GM12872 (cell line): ENCODE data around the gene HES2.

Experiments used
- TF ChIP-seq, protein P1 (sequence below): IDR thresholded peaks from 3 replicates; pipeline ENCODE4 v1.5.1; 2011; ENCODE audit warnings: low read depth, mild to moderate bottlenecking, low read length, moderate library complexity; ENCODE audit not compliant: insufficient read depth

Gene HES2

DNA sequence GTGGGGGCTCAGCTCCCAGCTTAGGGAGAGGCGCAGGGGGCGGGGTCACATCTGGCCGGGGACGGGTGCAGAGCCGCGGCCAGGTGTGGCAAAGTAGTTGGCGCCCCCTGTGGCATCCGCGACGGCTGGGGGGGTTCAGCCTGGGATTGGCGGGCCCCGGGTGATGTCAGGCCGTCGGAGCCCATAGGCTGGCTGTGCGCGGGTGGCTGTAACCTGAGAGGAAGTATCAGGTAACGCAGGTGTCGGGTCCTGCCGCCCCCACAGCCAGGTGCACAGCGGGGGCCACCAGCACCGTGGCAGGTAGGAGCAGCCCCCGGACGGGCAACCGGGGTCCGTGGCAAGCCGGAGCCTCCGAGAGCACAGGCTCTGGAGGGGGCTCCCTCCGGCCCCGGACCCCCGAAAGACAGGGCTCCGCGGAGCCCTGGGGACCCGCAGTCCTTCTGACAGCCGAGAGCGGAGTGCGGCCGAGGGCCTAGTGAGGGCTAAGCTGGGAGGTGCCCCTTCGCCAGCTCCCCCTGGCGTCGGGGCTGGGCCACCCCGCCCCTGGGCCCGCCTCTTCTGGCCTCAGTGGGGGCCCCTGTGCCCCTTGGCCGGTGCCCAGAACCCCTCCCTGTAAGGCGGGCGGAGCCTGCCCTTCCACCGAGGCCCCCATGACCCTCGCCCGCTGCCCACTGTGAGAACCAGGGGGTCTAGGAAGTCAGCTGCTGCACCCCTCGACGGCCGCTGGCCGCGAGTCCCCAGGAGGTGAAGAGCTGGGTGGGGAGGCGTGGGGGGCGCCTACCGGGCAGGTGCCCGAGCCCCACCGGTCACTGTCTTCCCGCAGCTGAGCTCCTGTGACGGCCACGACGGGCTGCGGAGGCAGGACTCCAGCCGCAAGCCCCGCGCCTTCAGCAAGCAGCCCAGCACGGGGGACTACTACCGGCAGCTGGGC, 28.4 kb upstream of the HES2 start:
- TF ChIP-seq, protein P1, sequence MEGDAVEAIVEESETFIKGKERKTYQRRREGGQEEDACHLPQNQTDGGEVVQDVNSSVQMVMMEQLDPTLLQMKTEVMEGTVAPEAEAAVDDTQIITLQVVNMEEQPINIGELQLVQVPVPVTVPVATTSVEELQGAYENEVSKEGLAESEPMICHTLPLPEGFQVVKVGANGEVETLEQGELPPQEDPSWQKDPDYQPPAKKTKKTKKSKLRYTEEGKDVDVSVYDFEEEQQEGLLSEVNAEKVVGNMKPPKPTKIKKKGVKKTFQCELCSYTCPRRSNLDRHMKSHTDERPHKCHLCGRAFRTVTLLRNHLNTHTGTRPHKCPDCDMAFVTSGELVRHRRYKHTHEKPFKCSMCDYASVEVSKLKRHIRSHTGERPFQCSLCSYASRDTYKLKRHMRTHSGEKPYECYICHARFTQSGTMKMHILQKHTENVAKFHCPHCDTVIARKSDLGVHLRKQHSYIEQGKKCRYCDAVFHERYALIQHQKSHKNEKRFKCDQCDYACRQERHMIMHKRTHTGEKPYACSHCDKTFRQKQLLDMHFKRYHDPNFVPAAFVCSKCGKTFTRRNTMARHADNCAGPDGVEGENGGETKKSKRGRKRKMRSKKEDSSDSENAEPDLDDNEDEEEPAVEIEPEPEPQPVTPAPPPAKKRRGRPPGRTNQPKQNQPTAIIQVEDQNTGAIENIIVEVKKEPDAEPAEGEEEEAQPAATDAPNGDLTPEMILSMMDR, result 0 out of 3 replicates have a peak, but pooled peaks have one; percentile 12

DNA sequence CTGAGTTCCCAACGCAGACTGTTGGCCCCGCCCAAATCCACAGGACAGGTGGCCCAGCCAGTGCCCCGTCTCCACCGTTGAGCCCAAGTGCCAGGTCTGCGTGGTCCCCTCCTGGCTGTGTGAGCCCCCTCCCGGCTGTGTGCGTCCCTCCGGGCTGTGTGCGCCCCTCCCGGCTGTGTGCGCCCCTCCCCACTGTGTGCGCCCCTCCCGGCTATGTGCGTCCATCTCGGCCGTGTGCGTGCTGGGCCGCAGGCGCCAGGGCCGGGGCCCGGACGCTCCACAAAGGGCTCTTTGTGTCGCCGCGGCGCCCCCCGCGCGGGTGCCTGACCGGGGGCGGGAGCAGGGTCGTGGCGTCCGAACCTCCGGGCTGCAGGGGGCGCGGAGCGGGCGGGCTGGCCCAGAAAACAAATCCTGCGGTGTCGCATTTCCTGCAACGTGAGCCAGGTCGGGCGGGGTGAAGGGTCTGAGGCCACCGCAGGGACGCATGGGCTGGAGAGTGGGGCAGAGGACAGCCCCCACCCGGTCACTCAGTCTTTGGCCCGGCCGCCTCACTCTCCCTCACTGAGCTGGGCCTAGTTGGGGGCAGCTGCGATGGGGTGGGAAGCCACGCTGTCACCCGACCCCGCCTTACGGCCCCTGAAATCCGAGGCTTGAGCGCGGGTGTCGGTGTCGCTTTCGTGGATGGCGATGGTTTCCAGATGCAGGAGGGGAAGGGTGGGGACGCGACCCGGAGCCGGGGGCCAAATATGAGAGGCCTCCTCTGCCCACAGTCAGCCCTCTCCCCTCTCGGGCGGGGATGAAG, 27.5 kb upstream of the HES2 start:
- TF ChIP-seq, protein P1, result no peak

DNA sequence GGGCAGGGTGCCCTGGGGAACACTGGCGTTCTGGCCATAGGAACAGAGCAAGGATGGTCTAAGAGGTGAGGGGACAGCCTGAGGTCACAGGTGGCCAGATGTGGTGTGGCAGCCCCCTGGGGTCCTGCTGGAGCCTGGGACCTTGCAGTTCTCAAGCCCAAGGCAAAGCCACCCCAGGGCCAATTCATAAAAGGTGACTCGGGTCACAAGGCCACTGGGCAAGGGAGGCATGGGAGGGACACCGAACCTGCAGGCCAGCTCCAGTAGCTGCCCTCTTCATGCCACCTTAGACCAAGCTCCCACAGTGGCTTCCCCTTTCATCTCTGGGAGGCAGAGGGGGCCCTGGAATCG, 26.9 kb upstream of the HES2 start:
- TF ChIP-seq, protein P1, result no peak

DNA sequence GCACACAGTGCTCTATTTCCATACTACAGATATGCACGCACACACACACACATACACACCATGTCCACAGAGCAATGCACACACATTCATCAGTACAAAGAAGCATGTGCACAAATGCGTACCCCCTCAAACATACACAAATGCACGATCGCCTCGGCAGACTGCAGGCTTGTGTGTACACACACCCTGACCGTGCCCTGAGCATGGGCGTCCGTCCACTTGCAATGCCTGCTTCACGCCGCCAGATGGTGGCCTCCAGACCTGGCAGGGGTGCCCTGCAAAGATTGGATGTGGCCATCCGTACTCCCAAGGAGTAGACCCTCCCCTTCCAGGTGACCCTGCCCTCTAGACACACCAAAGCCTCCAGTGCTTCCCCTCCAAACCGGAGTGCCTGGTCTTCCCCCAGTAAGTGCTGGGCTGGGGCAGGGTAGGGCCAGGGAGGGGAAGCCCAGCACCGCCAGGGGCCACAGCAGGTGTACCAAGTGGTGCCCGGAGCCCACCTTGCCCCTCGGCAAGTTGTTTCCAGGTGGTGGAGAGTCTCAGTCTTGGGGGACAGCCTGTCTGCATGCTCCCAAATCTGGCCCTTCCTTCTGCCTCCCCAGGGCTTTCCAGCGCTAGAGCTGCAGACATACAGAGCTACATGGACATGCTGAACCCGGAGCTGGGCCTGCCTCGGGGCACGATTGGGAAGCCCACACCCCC, 25.5 kb upstream of the HES2 start:
- TF ChIP-seq, protein P1, result peak; percentile 71

DNA sequence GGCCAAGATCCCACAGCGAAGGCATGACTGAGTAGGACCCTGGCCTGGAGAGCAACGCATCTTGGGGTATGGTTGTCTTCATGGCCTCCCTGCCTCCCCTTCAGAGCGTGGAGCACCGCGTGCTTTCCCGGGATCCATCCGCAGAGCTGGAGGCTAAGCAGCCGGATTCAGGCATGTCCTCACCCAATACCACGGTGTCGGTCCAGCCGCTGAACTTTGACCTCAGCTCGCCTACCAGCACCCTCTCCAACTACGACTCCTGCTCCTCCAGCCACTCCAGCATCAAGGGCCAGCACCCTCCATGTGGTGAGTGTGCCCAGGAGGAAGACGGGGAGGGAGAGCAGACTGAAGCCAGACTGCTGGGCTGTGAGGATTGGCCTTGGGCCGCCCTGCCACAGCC, 24.7 kb upstream of the HES2 start:
- TF ChIP-seq, protein P1, result no peak

DNA sequence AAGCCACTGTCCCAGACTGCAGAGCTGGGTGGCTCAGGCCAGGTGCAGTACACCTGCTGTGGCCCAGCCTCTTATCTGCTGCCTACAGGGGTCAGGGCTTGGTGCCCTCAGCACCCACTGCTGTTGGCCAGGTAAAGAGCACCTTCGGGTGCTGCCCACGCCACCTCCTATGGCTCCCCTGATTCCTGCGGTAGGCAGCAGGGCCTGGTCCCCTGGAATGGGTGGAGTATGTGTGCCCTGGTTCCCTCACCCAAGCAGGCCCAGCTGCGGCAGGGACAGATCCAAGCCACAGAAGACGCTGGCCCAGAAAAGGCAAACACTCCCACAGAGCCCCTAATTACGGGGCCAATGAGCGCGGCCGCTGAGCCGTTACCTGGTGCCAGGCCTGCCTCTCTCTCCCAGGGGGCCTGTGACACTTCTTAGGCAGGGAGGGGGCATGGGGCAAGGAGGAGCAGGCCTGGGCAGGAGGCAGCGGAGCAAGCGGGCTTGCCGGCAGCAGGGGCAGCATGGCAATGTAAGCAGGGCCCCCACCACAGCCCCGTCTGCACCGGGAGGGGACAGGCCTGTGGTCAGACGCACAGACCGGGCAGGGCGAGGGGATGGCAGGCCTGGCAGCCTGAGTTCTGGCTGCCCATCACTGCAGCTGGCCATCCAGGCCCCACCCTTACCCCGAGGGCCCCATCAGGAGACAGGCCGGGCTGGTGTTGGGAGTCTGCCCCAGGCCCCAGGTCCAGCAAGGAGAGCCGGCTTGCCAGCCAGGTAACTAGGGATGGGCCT, 23.8 kb upstream of the HES2 start:
- TF ChIP-seq, protein P1, result no peak
